ENCODE measurements around the gene CLK3. TPM values are rescaled to one million over a fixed set of nuclear protein-coding genes. Genes with fewer than 3 reads are reported as not detected.

The CLK3 gene
- total RNA-seq, 1 donor from 2014 or later, result 53.2 TPM

DNA sequence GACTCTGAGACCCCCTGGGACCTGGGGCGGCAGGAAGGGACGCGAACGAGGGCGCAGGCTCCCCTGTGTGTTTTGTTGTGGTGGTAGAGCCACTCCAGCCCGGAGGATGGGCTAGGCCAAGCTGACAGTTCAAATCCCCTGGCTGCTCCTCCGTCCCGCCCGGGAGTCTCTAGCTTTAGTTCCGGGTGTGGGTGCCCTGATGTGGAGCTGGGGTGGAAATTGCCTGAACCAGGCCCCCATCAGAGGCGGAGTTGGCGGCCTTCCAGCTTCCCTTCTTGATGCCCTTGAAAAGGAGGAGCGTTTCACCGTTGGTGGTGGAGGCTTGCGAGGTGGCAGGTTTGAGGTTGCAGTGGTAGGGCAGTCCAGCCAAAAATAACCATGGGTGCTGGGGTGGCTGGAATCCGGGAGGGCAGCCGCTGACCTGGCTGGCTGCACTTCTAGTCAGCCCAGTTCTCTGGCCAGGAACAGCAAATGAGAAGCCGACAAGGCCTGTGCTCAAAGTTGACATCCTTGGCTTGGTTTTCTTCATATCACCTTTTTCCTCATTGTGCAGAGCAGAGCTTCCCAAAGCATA, 817 bp downstream of the CLK3 start:
- Mint-ChIP-seq H3K27ac (ENCODE audit: unreplicated experiment) (peak overlapping the region; percentile 91), H3K4me1 (ENCODE audit: unreplicated experiment) (peaks cover 25% of the 10 kb centered on the region), H3K27me3 (ENCODE audit: unreplicated experiment) (peaks cover 2% of the 10 kb centered on the region), H3K4me3 (ENCODE audit: unreplicated experiment) (peak overlapping the region; percentile 90), H3K36me3 (ENCODE audit: unreplicated experiment) (peaks cover 10% of the 10 kb centered on the region), H3K9me3 (ENCODE audit: unreplicated experiment) (no peaks in the 10 kb centered on the region)
- TF ChIP-seq, protein P1, sequence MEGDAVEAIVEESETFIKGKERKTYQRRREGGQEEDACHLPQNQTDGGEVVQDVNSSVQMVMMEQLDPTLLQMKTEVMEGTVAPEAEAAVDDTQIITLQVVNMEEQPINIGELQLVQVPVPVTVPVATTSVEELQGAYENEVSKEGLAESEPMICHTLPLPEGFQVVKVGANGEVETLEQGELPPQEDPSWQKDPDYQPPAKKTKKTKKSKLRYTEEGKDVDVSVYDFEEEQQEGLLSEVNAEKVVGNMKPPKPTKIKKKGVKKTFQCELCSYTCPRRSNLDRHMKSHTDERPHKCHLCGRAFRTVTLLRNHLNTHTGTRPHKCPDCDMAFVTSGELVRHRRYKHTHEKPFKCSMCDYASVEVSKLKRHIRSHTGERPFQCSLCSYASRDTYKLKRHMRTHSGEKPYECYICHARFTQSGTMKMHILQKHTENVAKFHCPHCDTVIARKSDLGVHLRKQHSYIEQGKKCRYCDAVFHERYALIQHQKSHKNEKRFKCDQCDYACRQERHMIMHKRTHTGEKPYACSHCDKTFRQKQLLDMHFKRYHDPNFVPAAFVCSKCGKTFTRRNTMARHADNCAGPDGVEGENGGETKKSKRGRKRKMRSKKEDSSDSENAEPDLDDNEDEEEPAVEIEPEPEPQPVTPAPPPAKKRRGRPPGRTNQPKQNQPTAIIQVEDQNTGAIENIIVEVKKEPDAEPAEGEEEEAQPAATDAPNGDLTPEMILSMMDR (IDR thresholded peaks at IDR 0.05), result no peak
- DNase-seq (ENCODE audit: extremely low spot score, unreplicated experiment), result no peak

DNA sequence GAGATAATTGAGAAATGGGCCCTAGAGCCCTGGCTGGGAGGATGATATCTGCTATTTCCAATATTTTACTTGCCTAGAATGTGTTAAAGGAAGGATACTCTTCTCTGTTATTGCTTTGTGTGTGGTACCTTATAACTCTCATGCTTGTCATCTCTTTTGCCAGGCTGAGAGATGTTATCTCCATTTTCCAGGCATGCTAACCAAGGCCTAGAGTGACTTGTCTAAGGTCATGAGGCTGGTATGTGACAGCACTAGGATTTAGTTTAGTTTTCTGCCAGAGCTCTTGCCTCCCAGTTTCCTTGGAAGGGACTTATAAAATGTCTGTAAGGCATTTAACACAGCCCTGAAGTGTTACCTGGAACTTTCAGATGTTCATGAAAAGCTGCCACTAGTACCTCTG, 1.4 kb downstream of the CLK3 start:
- Mint-ChIP-seq H3K4me3 (ENCODE audit: unreplicated experiment) (peak overlapping the region; percentile 90), H3K4me1 (ENCODE audit: unreplicated experiment) (peaks cover 25% of the 10 kb centered on the region), H3K27ac (ENCODE audit: unreplicated experiment) (peak overlapping the region; percentile 91), H3K27me3 (ENCODE audit: unreplicated experiment) (peaks cover 2% of the 10 kb centered on the region), H3K36me3 (ENCODE audit: unreplicated experiment) (peaks cover 13% of the 10 kb centered on the region), H3K9me3 (ENCODE audit: unreplicated experiment) (no peaks in the 10 kb centered on the region)
- TF ChIP-seq, protein P1 (IDR thresholded peaks at IDR 0.05), result no peak
- DNase-seq (ENCODE audit: extremely low spot score, unreplicated experiment), result no peak

DNA sequence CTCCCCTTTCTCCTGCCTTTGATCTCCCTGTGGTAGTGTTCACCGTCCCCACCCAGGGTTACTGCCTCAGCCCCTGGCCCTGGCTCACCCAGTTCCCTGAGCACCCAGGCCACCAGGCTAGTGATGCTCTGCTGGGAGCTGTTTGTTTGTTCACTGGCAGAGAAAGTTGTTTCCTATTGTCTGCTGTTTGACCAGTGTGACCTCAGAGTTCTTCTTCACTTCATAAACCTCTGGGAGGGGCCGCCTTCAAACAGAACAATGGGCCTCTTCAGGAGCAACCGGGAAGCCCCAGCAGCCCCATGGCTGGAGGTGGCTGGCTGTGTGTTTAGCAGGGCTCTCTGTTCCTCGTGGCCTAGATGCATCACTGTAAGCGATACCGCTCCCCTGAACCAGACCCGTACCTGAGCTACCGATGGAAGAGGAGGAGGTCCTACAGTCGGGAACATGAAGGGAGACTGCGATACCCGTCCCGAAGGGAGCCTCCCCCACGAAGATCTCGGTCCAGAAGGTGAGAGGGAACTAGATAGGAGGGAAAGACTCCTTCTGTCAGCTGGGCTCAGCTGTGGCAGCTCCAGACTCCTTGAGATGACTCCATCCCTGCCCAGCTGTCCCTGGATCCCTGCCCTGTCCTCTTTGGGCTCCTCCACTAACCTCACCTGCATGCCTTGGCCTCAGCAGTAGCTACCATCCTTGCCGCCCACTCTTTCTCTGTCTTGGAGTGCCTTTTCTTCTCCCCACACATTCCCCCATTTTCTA, 3.4 kb downstream of the CLK3 start:
- no peaks in the 10 kb centered on the region for H3K27me3 Mint-ChIP-seq (ENCODE audit: unreplicated experiment)
- H3K36me3 Mint-ChIP-seq (ENCODE audit: unreplicated experiment), result peaks cover 25% of the 10 kb centered on the region
- H3K4me1 Mint-ChIP-seq (ENCODE audit: unreplicated experiment), result peaks cover 24% of the 10 kb centered on the region
- TF ChIP-seq, protein P1 (IDR thresholded peaks at IDR 0.05), result no peak
- DNase-seq (ENCODE audit: extremely low spot score, unreplicated experiment), result no peak
- no peaks in the 10 kb centered on the region for H3K9me3 Mint-ChIP-seq (ENCODE audit: unreplicated experiment)
- H3K27ac Mint-ChIP-seq (ENCODE audit: unreplicated experiment), result no peak overlapping the region
- H3K4me3 Mint-ChIP-seq (ENCODE audit: unreplicated experiment), result no peak overlapping the region

DNA sequence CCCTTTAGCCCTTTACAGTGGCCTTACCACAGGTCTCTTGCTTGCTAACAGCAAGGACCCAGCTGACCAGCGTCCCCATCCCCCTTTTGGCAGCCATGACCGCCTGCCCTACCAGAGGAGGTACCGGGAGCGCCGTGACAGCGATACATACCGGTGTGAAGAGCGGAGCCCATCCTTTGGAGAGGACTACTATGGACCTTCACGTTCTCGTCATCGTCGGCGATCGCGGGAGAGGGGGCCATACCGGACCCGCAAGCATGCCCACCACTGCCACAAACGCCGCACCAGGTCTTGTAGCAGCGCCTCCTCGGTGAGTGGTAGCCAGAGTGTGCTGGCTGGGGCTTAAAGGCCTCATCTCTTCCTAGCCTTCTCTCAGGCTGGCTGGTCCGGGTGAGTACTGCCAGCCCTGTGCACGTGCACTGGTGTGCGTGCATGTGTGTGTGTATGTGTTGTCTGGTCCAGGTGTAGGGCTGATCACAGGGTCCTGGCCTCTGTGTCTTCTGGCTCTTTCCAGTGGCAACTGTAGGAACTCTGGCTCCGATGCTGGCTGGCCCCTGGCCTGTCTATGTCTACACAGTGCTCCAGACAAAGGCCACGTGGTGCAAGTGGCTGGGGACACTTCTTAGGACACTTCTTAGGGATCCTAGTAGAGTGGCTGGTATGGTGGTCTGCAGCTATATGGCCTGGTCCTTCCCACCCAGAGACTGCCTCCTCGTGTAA, 4.4 kb downstream of the CLK3 start:
- no peaks in the 10 kb centered on the region for H3K27me3 Mint-ChIP-seq (ENCODE audit: unreplicated experiment)

More for the DNA sequence above, 4.4 kb downstream of the CLK3 start:
- TF ChIP-seq, protein P1 (IDR thresholded peaks at IDR 0.05), result no peak
- H3K9me3 Mint-ChIP-seq (ENCODE audit: unreplicated experiment), result no peaks in the 10 kb centered on the region
- DNase-seq (ENCODE audit: extremely low spot score, unreplicated experiment), result no peak
- peaks cover 32% of the 10 kb centered on the region for H3K36me3 Mint-ChIP-seq (ENCODE audit: unreplicated experiment)
- H3K27ac Mint-ChIP-seq (ENCODE audit: unreplicated experiment), result no peak overlapping the region
- H3K4me1 Mint-ChIP-seq (ENCODE audit: unreplicated experiment), result peaks cover 20% of the 10 kb centered on the region
- no peak overlapping the region for H3K4me3 Mint-ChIP-seq (ENCODE audit: unreplicated experiment)
